Stimulated activated CD4-positive, alpha-beta T cell treated with anti-CD3 and anti-CD28 coated beads, TNF-alpha, amount 100 ng/mL, for 1 hour (primary cell): ENCODE data around the gene PTPRN2.

Experiments
- DNase-seq, 3 donors: peaks; one replicate each; pipeline ENCODE4 v3.0.0-alpha.2; 2020; ENCODE audit warnings: low read depth in 3 of 3, low spot score in 1 of 3

PTPRN2 gene

GRCh38 chr7:158602905-158603772 lies 15.5 kb upstream of the PTPRN2 start:
- DNase-seq = no peak

DNA sequence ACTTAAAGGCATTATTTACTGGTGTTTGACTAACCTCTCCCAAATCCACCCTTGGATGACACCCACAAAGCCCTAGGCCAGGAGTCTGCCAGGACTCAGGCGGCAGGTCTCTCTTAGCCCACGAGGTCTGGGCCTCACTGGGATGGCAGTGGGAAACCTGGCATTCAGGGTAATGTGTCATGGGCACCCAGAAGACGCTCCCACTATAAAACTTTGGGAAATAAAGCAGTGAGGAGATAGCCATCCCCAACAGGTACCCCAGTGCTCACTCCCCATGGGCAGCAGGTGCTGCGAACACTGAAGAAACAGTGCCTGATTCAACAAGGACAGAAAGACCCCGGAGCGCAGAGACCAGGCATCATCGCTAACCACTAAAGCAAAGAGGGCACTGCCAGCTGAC lies 14.4 kb upstream of the PTPRN2 start:
- no peak for DNase-seq

DNA sequence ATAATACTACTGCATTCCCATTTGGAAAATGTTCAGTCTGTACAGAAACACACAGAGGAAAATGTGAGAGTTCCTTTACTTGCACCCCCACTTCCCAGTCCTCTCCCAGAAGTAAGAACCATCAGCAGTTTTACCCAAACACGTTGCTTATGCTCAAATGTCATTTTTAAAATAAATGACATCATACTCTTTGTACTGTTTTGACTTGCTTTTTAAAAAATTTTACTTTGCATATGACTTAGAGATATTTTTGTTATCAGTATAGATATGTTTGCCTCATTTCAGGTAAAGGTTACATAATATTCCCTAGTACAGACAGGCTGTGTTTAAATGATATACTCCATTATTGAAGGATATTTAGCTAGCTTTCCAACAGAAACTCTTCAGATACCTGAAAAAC lies 13.5 kb upstream of the PTPRN2 start:
- no peak for DNase-seq

DNA sequence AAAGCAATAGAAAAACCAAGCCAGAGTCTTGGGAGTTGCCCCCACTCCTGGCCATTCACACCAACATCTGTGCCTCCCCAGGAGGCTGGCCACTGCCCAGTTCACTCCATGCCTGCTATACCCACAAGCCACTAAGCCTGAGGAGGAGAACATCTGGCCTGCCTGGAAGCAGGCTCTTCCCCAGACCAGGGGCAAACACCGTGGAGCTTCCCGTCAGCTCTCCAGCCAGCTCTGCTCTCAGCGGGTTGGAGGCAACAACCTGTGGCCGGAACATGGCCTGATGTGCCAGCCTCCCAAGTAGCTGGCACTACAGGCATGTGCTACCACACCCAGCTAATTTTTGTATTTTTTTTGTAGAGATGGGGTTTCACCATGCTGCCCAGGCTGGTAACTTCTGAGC lies 9.1 kb upstream of the PTPRN2 start:
- DNase-seq = no peak

DNA sequence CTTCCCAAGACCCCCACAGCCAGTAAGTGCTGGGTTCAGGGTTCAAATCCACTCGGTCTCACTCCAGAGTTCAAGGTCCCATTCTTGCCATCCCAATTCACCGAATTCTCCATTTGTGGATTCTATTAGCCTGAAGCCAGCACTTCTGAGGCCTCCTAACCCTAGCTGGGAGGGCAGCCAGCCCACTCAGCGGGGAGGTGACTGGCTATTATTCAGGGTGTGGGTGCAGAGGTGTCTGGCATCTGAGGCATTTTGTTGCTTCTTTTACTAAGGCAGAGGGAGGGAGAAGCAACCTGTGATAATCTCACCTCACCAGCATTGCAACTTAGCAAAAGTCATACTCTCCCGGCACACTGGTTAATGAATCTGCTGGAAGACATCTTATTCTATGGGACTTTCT lies 8.7 kb upstream of the PTPRN2 start:
- no peak for DNase-seq

- no peak for DNase-seq
These were observed 7.4 kb upstream of the PTPRN2 start for GRCh38 chr7:158595068-158595467.

- DNase-seq = no peak
These were observed 4.9 kb upstream of the PTPRN2 start for GRCh38 chr7:158592541-158592940.

- no peak for DNase-seq
These were observed 4.3 kb upstream of the PTPRN2 start for GRCh38 chr7:158591944-158592343.

- no peak for DNase-seq
These were observed 2.5 kb upstream of the PTPRN2 start for GRCh38 chr7:158590181-158590530.

- DNase-seq = no peak
These were observed 2.0 kb upstream of the PTPRN2 start for GRCh38 chr7:158589653-158590052.

- no peak for DNase-seq
These were observed 1.3 kb upstream of the PTPRN2 start for GRCh38 chr7:158588878-158589442.

DNA sequence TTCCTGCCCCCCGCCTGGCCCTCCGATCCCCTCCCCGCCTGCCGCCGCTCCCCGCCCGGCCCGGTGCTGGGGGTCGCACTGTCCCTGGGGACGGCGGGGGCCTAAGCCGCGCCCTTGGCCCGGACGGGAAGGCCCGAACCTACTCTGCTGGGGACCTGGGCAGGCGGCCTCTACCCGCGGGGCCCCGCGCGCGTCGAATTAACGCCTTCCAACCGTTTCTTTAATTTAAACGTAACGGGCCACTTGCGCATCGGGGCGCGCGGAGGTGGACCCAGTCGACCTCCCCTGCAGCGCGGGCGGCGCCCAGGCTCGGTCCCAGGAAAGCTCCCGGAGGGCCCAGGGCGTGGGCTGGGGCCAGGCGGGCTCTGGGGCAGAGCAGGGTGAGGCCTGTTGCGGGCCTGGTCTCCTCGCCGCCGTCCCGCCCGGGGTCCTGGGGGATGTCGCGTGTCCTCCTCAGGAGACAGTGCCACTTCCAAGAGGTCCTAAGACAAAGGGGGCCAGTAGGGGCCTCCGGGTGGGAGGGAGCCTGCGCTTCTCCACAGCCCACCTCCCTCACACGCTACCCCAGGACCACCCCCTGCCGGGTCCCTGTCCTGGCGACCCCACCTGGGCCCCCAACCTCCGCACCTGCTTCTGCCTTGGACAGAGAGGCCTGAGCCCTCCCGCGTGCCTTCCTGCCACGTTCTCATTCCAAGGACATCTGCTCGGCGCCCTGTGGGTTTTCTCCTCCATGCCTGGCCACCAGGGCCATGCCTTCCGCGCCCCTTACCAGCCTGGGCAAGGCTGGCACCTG lies 658 bp upstream of the PTPRN2 start:
- DNase-seq = no peak

- DNase-seq = no peak
These were observed 993 bp downstream of the PTPRN2 start for GRCh38 chr7:158586499-158587161.

- no peak for DNase-seq
These were observed 1.7 kb downstream of the PTPRN2 start for GRCh38 chr7:158585721-158586498.

DNA sequence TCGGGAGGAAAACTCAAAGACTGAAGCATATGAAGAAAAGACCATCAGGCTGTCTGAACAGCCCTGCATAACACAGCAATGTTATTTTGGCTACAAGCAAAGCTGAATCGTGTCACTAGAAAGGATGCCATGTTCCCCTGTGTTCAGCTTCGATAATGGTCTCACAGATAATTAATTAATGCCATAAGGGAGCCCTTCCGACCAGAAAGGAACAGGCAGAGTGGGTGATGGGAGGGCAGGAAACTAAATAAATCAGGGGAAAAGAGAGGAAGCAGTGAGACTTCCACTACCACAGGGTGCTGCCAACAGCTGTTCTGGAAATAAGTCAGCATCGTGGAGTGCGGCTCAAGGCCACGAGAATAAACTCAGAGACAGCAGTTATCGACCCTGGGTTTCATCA lies 3.2 kb downstream of the PTPRN2 start:
- DNase-seq = no peak

DNA sequence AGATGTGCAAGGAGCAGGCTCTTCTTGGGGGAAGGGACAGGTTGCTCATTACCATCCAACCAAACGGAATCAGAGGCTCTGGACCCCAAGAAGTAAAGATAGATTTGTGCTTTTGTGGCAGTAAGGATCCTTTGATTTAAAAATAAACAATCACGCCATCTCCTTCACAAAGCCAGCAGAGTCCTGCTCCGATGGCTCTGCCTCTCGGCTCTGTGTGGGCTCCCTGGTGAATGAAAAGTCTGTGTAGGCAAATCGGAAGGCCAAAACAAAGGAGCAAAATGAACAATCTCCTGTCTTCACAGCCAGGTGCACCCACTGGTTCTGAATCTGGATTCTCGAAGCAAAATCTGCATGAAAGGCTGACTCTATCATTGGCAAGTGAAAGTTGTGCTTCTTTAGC lies 3.8 kb downstream of the PTPRN2 start:
- no peak for DNase-seq

GRCh38 chr7:158583143-158583542 lies 4.5 kb downstream of the PTPRN2 start:
- DNase-seq = no peak

GRCh38 chr7:158582089-158582456 lies 5.5 kb downstream of the PTPRN2 start:
- no peak for DNase-seq

DNA sequence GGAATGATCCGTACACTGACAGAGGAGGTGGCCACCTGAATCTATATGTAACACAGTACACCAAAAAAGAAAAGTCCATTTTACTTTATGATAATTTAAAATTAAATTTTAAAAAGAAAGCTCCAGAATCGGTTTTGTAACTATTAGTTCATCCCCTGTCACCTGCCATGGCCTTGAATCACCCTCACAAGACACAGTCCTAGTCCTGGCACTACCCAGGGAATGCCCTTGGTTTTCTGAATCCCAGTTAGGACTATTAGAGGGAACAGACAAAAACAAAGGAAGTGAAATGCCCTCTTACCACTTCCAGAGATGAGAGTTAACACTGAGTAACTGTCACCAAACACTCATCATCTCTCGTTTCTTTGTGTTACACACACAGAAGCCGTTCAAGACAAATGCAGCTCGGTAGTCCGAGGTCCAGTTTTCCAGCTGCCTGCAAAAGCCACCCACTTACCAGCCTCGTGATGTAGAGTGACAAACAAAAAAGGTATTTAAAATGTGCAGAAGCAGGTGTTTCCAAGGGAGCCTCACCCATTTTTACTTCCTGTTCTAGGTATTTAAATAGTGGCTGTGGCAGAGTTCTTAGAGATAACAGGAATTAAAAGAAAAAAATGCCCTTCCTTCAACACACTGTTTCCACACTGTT lies 6.1 kb downstream of the PTPRN2 start:
- DNase-seq = no peak
